HUES6 (cell line): Measurements from ENCODE around the gene CHD1L.

ENCODE experiments used
- H3K27ac ChIP-seq: 2 replicates; pipeline ENCODE4 v1.7.0; 2013; ENCODE audit warnings: low read depth, mild to moderate bottlenecking, low read length, inconsistent platforms
- H3K27me3 ChIP-seq: 2 replicates; pipeline ENCODE4 v1.6.1; 2013; ENCODE audit warnings: low read length; ENCODE audit not compliant: control insufficient read depth, insufficient read depth
- H3K36me3 ChIP-seq: 2 replicates; pipeline ENCODE4 v1.6.1; 2013; ENCODE audit warnings: low read length; ENCODE audit not compliant: control insufficient read depth, insufficient read depth
- H3K4me1 ChIP-seq: 2 replicates; pipeline ENCODE4 v1.6.1; 2013; ENCODE audit warnings: low read length; ENCODE audit not compliant: control insufficient read depth, insufficient read depth
- H3K4me3 ChIP-seq: 2 replicates; pipeline ENCODE4 v1.5.1; 2013; ENCODE audit warnings: low read depth, low read length
- H3K9ac ChIP-seq: one replicate; pipeline ENCODE4 v1.6.1; 2013; ENCODE audit warnings: mild to moderate bottlenecking, low read length
- H3K9me3 ChIP-seq: 2 replicates; pipeline ENCODE4 v1.6.1; 2013; ENCODE audit warnings: low read depth, low read length; ENCODE audit not compliant: control insufficient read depth, insufficient read depth

The CHD1L gene

DNA sequence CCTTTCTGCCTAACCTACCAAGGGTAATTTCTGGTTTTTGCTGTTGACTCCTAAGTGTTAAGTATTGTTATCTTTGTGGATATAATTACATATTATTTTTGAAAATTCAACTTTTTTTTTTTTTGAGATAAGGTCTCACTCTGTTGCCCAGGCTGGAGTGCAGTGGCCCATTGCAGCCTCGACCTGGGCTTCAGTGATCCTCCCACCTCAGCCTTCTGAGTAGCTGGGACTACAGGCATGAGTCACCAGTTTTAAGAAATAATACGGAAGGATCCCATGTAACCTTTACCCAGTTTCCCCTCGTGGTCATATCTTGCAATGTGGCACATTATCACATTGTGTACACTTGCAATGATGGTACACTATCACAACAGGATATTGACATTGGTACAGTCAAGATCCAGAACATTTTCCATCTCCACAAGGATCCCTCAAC, 3.1 kb downstream of the CHD1L start:
- H3K27ac ChIP-seq, result no peak overlapping the region
- no peak overlapping the region for H3K4me3 ChIP-seq
- H3K27me3 ChIP-seq, result no peaks in the 10 kb centered on the region
- H3K9ac ChIP-seq, result no peak overlapping the region
- H3K9me3 ChIP-seq, result peaks cover 2% of the 10 kb centered on the region; the same call in 1 of the 2 replicates
- peaks cover 27% of the 10 kb centered on the region for H3K4me1 ChIP-seq
- peaks cover 4% of the 10 kb centered on the region; the same call in 1 of the 2 replicates for H3K36me3 ChIP-seq

DNA sequence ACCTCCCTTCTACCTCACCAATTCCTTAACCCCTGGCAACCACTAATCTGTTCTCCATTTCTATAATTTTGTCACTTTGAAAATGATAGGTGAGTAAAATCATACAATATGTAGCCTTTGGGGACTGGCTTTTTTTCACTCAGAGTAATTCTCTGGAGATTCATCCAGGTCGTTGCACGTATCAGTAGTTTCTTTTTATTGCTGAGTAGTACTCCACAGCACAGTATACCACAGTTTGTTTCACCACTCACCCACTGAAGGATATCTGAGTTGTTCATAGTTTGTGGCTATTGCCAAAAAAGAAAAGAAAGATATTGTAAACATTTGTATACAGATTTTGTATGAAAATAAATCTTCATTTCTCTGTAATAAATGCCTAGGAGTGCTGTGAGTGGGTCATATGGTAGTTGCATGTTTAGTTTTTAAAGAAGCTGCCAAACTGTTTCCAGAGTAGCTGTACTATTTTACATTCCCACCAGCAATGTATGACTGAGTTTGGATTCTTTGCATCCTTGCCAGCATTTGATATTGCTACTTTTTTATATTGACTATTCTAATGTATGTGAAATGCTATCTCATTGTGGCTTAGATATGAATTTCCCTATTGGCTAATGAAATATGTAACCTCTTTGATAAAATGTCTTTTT, 3.7 kb downstream of the CHD1L start:
- Histone ChIP-seq H3K27ac (no peak overlapping the region), H3K9ac (no peak overlapping the region), H3K4me1 (peaks cover 21% of the 10 kb centered on the region), H3K36me3 (peaks cover 4% of the 10 kb centered on the region; the same call in 1 of the 2 replicates), H3K9me3 (peaks cover 2% of the 10 kb centered on the region; the same call in 1 of the 2 replicates), H3K27me3 (no peaks in the 10 kb centered on the region), H3K4me3 (no peak overlapping the region)

DNA sequence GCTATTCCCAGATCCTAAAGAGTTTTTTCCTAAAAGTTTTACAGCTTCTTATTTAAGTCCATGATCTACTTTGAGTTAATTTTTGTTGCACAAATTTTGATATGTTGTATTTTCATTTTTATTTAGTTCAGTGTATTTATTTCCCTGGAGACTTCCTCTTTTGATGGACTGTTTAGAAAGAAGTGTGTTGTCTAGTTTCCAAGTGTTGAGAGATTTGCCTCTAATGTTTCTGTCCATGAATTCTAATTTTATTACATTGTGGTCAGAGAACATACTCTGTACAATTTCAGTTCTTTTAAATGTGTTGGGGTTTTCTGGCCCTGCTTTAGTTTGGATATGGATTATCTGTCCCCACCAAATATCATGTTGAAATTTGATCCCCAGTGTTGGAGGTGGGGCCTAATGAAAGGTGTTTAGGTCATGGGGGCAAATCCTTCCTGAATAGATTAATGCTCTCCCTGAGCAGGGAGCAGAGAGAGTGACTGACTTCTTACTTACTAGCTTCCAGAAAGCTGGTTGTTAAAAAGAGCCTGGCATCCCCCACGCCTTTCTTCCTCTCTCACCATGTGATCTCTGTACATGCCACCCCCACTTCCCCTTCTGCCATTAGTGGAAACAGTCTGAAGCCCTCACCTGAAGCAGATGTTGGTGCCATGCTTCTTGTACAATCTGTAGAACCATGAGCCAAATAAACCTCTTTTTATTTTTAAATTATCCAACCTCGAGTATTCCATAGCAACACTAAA, 4.6 kb downstream of the CHD1L start:
- Histone ChIP-seq H3K4me3 (no peak overlapping the region), H3K27me3 (no peaks in the 10 kb centered on the region), H3K9ac (no peak overlapping the region), H3K27ac (no peak overlapping the region), H3K4me1 (peaks cover 15% of the 10 kb centered on the region), H3K9me3 (peaks cover 2% of the 10 kb centered on the region; the same call in 1 of the 2 replicates), H3K36me3 (peaks cover 4% of the 10 kb centered on the region; the same call in 1 of the 2 replicates)

DNA sequence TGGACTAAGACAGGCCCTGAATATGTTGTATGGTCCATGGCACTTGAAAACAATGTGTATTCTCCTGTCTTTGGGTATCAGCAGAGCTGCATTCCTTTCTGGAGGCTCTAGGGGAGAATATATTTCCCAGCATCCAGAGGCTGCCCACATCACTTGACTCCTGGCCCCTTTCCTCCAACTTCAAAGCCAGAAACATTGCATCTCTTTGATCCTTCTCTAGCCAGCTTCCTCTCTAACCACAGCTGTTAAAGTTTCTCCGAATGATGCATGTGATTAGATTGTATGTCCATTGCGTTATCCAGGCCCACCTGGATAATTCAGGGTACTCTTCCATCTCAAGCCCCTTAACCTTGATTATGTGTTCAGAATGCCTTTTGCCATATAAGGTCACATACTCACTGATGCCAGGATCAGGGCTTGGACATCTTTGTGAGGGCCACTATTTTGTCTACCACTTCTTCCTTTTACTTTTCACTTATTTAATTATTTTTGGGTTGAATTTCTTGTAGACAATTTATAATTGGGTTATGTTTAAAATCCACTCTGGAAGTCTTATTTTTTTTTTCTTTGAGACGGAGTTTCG, 5.3 kb downstream of the CHD1L start:
- Histone ChIP-seq H3K4me3 (no peak overlapping the region), H3K4me1 (peaks cover 14% of the 10 kb centered on the region; the same call in 1 of the 2 replicates), H3K27ac (no peak overlapping the region), H3K9me3 (peaks cover 2% of the 10 kb centered on the region; the same call in 1 of the 2 replicates), H3K27me3 (no peaks in the 10 kb centered on the region), H3K9ac (no peak overlapping the region), H3K36me3 (peaks cover 7% of the 10 kb centered on the region)

DNA sequence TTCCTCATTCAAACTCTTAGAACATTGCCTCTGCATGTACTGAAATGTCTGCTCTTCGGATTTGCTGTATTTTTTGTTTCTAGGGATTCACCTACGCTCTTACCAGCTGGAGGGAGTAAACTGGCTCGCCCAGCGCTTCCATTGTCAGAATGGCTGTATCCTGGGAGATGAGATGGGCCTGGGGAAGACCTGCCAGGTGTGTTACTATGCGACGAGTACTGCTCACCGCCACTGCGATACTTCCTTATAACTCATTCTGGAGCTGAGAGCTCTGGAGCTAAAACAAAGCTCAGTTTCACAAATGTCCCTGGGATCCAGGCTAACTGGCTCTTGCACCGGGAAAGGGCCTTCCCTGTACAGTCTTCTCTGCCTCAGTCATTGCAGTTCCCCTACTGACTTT, 10.1 kb downstream of the CHD1L start:
- H3K9ac ChIP-seq, result no peak overlapping the region
- H3K27me3 ChIP-seq, result no peaks in the 10 kb centered on the region
- peaks cover 7% of the 10 kb centered on the region; the same call in 1 of the 2 replicates for H3K4me1 ChIP-seq
- H3K9me3 ChIP-seq, result no peaks in the 10 kb centered on the region; the same call in 1 of the 2 replicates
- H3K4me3 ChIP-seq, result no peak overlapping the region
- peaks cover 29% of the 10 kb centered on the region for H3K36me3 ChIP-seq
- H3K27ac ChIP-seq, result no peak overlapping the region

DNA sequence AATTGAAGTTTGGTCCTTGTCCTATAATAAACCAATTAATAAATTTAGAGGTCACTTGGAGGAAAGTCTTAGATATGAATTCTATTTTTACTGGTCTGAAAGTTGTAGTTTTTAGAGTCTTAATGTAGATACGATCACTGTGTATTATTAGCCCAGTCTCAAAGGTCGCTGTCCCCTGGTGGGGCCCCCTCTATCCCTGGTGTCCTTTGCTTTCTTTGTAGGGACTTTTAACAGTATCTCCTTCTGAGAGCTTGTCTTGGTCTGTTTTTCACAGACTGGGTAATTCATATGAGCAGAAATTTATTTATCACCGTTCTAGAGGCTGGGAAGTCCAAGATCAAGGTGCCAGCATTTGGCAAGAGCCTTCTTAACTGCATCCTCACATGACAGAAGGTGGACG, 18.5 kb downstream of the CHD1L start:
- Histone ChIP-seq H3K4me3 (no peak overlapping the region), H3K9ac (no peak overlapping the region), H3K27ac (no peak overlapping the region), H3K27me3 (no peaks in the 10 kb centered on the region), H3K4me1 (no peaks in the 10 kb centered on the region), H3K36me3 (peaks cover 86% of the 10 kb centered on the region), H3K9me3 (no peaks in the 10 kb centered on the region)

DNA sequence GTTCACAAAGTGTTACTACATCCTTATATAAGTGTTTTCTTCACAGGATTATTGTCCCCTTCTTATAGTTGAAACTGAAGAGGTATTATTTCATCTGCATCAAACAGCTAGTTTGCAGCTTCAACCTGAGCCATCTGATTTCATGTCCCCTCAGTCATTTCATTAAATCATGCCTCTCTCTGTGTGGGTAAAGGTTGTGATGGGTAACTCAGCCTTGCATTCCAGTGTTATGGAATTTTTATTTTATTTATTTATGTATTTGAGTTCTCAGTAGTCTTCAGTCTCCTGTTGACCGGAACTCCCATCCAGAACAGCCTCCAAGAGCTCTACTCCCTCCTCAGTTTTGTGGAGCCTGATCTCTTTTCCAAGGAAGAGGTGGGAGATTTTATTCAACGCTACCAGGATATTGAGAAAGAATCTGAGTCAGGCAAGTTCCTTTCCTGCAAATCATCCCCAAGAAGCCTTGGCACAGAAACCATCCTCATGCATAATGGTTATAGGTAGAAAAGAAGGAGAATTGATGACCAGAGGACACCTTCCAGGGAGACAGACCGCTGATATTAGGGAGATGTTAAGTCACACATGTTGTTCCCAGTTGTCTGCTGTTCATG, 21.8 kb downstream of the CHD1L start:
- Histone ChIP-seq H3K4me3 (no peak overlapping the region), H3K36me3 (peaks cover 93% of the 10 kb centered on the region), H3K9me3 (no peaks in the 10 kb centered on the region), H3K27me3 (no peaks in the 10 kb centered on the region), H3K9ac (no peak overlapping the region), H3K4me1 (no peaks in the 10 kb centered on the region), H3K27ac (no peak overlapping the region)

DNA sequence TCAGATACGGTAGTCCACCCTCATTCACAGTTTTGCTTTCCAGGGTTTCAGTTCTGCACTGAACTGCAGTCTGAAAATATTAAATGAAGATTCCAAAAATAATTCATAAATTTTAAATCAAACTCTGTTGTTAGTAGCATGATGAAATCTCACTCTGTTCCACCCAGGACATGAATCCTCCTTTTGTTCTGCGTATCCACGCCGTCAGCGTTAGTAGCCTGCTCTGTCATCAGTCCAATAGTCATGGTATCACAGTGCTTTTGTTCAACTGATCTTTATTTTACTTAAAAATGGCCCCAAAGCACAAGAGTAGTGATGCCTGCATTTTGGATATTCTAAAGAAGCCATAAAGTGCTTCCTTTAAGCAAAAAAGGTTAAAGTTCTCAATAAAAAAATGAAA, 23.9 kb downstream of the CHD1L start:
- no peak overlapping the region for H3K9ac ChIP-seq
- peaks cover 92% of the 10 kb centered on the region for H3K36me3 ChIP-seq
- H3K27me3 ChIP-seq, result no peaks in the 10 kb centered on the region
- no peaks in the 10 kb centered on the region for H3K9me3 ChIP-seq
- no peaks in the 10 kb centered on the region for H3K4me1 ChIP-seq
- no peak overlapping the region for H3K4me3 ChIP-seq
- H3K27ac ChIP-seq, result no peak overlapping the region

DNA sequence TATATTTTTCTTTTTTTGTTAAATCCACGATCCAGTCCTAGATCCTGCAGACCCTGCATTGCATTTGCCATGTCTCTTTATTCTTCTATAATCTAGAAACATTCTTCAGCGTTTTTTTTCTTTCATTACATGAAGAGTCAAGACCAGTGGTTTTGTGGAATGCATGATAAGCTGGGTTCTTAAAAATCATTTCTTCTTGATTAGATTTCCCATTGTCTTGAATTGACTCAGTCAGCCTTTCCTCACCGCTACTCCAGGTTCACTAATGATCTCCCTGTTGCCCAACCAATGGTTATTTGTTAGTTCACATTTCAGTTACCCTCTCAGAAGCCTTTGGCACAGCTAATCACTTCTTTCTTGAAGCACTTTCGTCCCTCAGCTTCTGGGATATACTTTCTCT, 25.2 kb downstream of the CHD1L start:
- H3K9ac ChIP-seq, result no peak overlapping the region
- H3K4me1 ChIP-seq, result no peaks in the 10 kb centered on the region
- no peak overlapping the region for H3K27ac ChIP-seq
- H3K4me3 ChIP-seq, result no peak overlapping the region
- no peaks in the 10 kb centered on the region for H3K9me3 ChIP-seq
- peaks cover 93% of the 10 kb centered on the region for H3K36me3 ChIP-seq
- H3K27me3 ChIP-seq, result no peaks in the 10 kb centered on the region

DNA sequence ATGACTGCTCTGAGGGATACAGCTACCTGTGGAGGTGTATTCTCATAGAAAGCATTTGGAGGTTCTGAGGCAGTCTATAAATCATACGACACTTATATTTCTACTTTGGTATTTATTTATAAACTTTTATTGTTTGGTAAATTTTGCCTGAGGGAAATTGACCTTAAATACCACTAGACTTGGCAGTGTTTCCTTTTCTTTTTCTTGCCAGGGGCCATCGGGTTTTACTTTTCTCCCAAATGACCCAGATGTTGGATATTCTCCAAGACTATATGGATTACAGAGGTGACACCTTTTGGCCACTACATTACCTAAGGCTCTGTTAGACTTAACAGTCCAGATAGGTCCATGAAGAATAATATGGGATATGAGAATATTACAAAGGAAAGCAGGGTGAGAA, 28.2 kb downstream of the CHD1L start:
- Histone ChIP-seq H3K27me3 (no peaks in the 10 kb centered on the region), H3K9me3 (no peaks in the 10 kb centered on the region), H3K27ac (no peak overlapping the region), H3K9ac (no peak overlapping the region), H3K36me3 (peaks cover 92% of the 10 kb centered on the region), H3K4me3 (no peak overlapping the region), H3K4me1 (0 out of 2 replicates have a peak, but pooled peaks cover 3% of the 10 kb centered on the region)
